Stimulated activated CD4-positive, alpha-beta T cell treated with anti-CD3 and anti-CD28 coated beads, Interleukin-4, amount 100 ng/mL, for 1 hour (primary cell): Measurements from ENCODE around the gene TERB1.

ENCODE experiments used
- DNase-seq: peaks from one replicate; pipeline ENCODE4 v3.0.0-alpha.2; 2020

Gene TERB1, protein sequence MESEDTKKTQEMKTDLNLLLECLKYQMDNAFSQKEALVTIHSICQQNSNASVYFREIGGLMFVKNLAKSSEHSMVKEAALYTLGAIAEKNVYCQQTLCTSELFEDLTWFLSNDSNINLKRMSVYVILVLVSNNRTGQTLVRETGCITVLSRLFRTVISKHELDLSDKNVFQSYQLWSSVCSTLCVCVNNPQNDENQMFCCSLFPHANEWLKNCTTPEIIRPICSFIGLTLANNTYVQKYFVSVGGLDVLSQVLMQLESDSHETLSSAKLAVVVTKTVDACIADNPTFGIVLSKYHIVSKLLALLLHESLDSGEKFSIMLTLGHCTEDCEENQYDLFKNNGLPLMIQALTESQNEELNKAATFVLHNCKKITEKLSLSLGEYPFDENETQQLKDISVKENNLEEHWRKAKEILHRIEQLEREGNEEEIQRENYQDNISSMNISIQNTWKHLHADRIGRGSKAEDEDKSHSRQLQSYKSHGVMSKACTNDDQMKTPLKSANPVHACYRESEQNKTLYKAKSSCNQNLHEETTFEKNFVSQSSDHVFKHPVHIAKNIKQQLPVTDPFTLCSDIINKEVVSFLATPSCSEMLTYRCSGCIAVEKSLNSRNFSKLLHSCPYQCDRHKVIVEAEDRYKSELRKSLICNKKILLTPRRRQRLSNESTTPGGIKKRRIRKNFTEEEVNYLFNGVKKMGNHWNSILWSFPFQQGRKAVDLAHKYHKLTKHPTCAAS

DNA sequence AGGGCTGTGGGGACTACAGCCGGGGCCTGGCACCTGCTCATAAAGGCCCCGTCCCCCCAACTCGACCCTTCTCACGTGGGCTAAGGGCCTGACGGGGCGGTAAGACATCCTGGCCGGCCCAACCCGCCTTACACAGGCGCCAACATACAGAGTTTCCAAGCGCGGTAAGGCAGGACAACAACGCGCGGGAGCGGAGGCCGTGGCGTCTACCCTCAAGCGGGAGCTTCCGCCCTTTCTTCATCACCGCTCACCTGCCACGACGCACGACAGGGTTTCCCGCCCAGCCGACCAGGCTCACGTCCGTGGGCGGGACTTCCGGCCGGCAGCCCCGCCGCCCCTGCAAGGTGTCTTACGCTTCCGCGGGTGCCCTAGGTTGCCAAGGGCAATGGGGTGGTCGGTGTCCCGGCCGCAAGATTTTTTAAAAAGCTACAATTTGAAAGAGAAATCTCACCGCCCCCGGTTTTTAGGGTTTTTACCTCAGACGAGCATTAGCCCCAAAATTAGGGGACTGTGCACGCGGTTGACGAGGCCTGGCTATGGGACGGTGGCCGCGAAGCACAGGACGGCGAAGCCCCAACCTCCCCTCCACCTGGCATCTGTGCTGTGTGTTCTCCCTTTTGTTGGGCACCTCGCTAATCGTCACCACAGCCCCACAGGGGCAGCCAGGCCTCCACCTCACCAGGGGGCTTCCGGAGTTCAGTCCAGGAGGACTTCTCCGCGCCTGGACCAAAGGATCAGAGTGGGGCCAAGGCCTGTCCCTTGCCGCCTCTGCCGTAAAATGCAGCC is at the start of gene TERB1:
TSS of gene TERB1 (minus strand) at position 265 of the 786 bp plus-strand sequence. CDS start 4,786 bp downstream, outside the sequence.
- no peak for DNase-seq

DNA sequence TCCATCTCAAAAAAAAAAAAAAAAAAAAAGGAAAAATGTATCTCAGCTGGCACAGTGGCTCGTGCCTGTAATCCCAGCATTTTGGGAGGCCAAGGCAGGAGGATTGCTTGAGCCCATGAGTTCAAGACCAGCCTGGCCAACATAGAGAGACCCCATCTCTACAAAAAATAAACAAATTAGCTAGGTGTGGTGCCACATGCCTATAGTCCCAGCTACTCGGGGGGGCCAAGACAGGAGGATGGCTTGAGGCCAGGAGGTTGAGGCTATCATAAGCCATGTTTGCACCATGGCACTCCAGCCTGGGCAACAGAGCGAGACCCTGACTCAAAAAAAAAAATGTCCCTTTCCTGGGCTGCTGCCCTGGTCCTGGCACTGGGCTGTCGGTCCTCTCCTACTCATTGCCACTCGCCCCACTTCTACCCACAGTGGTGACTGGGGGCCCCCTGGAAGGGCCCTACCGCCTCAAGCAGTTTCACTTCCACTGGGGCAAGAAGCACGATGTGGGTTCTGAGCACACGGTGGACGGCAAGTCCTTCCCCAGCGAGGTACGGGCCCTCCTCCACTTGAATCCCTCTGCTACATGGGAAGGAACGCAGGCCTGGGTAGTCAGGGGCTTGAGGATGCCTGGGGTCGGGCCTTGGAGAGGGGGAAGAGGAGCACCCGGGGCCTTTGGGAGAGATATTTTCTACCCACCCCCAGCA is 48.9 kb upstream of the TERB1 start:
- no peak for DNase-seq

DNA sequence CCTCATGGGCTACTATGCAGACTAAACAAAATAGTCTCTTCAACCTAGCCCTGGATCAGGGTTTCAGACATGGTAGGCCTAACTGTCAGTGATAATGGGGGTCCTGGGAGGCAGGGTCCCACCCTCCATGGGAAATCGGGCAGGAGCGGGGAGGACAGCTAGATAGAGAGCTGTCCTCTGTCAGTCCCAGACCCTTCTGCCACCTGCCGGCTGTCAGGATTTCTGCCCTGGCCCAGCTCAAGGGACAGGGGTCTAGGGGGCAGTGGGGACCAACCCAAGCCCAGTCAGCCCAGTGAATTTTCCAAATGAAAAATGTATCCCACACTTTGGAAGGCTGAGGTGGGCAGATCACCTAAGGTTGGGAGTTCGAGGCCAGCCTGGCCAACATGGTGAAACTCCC is 48.2 kb upstream of the TERB1 start:
- no peak for DNase-seq

DNA sequence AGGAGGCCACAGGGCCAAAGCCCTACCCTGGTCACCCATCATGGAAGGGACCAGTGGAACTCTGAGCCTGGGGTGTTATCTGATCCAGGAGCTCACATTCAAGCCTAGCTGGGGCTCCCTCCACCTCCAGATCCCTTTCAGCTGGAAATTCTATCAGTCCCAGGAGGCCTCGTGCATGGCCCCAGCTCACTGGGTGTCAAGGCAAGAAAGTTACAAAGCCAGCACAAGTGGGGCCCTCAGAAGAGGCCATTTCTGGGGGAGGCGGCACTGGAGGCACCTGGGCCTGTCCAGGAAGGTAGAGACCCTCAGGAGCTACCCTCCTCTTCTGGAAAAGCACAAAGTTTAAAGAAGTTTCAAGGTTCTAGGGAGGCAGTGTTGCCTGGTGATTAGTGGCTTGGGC is 47.6 kb upstream of the TERB1 start:
- no peak for DNase-seq

DNA sequence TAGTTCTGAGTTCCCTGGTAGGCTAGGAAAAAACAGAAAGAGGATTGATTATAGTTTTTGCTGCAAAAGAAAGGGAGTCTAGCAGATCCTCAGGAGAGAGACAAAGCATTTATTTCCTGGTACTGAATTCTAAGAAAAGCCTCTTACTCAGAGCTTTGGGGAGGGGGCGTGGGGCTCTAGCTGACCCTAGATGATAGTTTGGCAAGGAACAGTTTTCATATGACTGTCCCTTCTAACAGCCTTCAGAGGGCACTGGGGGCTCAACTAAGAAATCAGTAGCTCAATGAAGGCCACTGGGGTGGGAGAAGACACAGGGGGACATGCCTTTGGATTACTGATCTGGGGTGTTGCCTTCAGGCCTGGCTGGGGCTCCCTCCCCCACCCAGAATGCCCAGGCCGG is 46.8 kb upstream of the TERB1 start:
- DNase-seq = no peak

DNA sequence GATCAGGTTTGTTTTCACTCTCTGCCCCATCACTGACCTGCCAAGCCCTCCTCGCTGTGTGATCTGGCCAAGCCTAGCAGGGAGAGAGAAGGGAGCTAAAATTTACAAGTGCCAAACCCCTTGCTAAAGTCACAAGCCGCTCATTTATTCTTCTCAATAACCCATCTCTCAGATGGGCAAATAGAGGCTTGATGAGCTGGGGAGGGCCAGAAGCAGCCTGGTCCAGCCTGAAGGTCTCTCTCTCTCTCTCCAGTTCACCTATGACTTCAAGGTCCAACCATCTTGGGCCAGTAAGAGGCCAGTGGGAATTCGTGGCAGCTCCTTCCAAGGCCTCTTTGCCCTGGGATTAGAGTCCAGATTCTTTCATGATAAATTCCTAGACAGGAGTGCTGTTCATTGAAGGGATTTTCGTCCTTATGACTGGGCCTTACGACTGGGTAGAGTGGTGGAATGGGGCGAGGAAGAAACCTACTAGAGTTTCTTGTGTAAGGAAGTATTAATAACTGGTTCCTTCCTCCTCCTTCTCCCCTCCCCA is 46.2 kb upstream of the TERB1 start:
- no peak for DNase-seq

DNA sequence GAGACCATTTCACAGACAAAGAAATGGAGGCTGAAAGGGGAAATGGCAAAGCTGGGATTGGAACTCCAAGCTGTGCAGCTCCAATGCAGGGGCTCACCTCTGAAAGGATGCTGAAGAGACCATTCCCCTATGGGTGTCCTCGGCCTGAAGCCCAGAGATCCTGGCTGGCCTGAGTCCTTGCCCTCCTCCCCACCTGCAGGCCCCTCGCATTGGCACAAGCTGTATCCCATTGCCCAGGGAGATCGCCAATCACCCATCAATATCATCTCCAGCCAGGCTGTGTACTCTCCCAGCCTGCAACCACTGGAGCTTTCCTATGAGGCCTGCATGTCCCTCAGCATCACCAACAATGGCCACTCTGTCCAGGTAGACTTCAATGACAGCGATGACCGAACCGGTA is 45.4 kb upstream of the TERB1 start:
- no peak for DNase-seq

DNA sequence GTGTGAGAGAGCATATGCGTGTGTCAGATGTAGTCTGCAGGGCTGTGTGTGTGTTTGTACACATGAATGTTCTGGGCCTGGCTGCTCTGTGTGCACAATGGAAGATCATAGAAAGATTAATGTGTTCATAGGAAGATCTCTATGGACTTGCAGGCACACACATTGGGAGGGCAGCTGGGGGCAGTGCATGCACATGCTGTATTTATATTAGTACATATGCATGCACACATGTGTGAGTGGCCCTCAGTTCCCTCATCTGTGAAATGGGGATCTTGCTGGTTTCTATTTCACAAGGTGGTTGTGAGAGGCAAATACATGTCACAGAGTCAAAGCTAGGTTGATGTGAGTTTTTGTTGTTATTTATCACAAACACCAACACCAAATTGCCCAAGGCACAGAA is 44.9 kb upstream of the TERB1 start:
- no peak for DNase-seq

DNA sequence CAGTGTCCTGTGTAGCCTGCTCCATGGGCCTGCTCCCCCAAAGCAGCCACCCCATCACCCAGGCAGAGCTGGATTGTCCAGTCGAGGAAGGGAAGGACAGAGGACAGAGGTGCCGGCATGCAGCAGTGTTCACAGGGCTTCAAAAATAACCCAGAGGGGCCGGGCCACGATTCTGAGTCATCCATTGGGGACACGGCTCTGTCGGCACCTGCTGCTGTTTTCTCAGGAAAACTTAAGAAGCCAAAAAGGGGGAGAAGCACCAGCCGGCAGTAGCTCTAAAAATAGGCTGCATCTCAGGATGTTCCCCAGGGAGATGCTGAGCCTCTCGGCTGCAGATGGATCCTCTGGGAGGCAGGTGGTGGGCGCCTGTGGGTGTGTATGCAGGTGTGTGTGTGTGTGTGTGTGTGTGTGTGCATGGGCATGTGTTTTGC is 44.4 kb upstream of the TERB1 start:
- DNase-seq = no peak

DNA sequence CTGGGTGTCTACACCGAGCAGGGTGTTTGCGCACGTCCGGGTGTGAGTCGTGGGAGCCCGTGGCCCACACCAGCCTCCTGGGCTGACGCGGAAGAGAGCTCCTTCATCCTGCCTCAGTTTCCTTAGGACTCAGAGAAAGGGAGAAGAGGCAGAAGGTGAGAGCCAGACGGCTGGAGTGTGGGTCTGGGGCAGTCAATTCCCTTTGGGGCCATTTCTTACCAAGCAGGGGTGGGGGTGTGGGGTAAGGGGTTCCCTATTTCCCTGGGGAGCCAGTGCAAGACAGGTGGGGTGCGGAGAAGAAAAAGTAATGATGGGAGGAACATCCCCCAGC is 43.7 kb upstream of the TERB1 start:
- DNase-seq = no peak

DNA sequence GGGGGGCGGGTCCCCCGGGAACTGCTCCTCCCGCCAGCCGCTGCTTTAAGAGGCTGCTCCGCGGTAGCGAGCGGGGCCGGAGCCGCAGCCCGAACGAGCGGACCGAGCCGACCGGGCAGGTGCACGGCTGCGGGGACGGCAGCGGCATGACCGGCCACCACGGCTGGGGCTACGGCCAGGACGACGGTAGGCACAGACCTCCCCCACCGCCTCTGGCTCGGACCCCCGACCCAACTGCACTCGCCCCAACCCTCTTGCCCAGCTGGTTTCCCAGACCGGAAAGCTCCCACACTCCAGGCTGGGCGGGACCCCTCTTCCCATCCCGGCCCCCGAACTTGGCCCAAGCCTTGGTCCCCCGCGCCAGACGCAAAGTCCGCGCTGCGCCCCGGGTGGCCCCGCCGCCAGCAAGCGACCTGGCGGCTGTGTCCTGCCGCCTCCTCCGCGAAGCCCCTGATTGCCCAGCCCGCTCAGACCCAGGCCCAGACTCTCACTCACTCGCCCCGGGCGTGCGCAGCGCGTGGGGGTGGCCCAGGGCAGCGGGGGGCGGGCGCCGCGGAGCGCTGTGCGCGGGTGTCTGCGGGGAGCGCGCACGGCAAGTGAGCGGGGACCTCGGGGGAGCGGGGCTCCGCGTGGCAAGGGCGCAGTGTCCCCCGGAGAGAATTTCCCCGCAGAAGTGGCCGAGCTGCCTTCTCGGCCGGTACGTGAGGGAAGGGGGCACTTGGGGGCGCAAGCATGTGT is 43.1 kb upstream of the TERB1 start, which contains the start of gene CA7:
TSS of gene CA7 (plus strand) at position 73 of the 738 bp plus-strand sequence. CDS start at position 147, 74 bp downstream.
- DNase-seq = no peak

DNA sequence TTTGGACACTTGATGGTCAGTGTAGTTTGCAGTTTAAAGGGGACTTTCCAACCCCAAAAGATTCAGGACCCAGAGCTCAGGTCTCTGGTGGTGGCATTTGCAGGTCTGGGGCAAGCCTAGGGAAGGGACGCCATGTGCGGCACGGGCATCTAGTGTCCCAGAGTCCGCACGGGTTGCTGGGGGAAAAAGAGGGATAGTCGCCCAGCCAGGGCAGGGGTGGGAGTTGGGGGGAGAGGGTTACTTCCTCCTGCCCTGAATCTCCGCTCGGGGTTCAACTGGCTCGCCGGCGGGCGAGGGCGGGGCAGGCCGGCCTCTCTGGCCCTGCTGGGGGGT is 42.6 kb upstream of the TERB1 start:
- no peak for DNase-seq

DNA sequence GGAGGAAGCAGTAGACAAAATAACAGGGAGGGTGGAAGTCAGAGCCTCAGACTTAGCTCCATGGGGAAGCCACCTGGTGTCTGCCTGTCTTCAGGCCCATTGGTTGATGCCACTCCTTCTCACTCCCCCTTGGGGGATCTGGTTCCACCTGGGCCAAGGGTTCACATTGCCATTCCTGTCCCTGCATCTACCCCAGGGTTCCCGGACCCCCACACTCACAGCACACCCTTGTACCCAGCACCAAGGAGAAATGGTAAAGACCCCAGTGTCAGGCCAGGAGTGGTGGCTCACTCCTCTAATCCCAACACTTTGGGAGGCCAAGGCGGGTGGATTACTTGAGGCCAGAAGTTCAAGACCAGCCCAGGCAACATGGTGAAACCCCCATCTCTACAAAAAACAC is 41.8 kb upstream of the TERB1 start:
- no peak for DNase-seq

DNA sequence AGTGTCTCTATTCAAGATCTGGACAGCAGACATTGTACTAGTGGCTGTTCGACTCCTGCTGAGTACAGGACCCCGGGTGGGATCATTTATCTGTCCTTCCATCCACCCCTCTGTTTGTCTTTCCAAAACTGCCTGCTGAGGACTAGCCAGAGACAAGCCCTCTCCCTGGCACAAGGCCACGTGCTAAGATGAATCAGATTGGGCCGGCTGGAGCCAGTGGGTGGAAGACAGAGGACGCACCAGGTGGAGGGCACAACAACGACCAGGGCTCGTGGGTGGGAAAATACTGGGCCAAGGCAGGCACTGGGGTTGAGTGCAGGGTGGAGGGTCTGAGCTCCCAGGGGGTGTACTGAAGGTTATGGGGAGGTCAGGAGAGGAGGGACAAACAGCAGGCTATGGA is 41.4 kb upstream of the TERB1 start:
- DNase-seq = no peak

DNA sequence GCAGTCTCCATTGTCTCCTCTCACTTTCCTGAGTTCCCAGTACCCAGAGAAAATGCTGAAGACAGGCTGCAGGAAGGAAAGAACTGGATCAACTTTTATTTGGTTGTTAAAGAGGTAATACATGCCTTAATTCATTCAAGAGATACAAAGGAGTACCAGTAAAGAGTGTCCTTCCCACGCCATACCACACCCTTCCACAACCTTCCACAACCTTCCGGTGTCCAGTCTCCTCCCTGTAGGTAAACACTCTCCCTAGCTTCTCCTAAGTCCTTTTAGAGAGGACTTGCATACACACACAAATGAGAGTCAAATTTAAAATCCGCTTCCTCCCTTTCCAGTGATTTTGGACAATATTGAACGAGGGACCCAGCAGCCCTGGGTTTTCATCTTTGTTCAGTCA is 40.0 kb upstream of the TERB1 start:
- DNase-seq = no peak

DNA sequence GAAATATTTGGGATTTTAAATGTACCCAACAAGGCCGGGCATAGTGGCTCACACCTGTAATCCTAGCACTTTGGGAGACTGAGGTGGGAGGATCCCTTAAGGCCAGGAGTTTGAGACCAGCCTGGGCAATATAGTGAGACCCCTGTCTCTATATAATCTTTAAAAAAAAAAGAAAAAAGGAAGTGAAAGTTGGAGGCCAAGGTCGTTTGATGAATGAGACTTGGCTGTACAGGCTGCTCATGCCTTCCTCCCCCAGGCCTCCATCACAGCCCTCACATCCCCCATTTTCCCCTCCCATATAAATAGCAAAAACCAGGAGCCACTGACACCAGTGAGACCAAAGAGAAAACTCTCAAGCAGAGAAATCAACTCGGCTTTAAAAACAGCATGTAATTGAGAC is 39.5 kb upstream of the TERB1 start:
- DNase-seq = no peak

DNA sequence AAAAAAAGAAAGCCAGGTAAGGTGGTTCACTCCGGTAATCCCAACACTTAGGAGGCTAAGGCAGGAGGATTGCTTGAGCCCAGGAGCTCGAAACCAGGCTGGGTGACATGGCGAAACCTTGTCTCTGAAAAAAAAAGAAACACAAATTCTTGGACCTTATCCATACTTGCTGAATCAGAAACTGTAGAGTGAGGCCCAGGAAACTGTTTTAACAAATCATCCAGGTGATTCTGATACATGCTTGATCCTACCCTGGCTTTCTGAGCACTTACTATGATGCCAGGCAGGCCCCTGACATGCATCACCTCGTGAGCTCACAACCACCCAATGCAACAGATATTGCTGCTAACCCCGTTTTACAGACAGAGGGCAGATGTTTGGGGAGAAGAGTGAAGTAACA is 33.4 kb upstream of the TERB1 start:
- DNase-seq = no peak

DNA sequence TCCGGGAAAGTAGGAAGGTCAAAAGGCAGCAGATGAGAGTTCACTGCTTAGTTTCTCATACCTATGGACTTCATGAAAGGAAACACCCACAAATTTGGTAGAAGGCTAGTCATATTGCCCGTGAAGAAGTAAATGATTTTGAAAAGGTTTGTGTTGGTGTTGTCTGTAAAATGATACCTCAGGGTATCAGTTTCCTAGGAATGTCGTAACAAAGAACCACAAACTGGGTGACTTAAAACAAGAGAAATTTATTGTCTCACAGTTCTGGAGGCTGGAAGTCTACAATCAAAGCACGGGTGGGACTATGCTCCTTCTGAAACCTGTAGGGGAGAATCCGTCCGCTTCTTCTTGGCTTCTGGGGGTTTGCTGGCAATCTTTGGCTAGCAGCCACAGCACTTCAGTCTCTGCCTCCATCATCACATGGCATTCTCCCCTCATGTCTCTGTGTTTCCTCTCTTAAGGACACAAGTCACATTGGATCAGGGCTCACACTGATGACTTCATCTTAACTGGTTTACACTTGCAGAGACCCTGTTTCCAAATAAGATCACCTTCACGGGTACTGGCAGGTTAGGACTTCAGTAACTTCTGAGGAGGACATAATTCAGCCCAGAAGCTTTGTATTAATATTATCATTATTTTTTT is 31.4 kb upstream of the TERB1 start:
- DNase-seq = no peak

DNA sequence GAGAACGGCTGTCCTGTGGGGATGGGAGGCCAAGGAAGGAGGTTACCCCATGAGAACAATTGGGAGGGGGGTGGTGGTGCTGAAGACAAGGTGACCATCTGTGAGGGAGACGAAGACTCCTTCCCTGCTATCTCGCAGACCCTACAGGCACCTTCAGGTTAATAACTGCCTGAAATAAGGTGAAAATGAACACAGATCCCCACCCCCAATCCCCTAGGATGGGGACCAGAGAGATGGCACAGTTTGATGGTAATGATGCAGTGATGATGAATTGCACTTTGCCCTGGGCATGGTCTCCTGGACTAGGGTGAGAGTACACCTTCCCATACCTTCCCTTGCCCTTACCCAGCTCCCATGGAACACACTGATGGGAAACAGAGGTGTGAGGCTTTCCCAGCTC is 30.8 kb upstream of the TERB1 start:
- no peak for DNase-seq

DNA sequence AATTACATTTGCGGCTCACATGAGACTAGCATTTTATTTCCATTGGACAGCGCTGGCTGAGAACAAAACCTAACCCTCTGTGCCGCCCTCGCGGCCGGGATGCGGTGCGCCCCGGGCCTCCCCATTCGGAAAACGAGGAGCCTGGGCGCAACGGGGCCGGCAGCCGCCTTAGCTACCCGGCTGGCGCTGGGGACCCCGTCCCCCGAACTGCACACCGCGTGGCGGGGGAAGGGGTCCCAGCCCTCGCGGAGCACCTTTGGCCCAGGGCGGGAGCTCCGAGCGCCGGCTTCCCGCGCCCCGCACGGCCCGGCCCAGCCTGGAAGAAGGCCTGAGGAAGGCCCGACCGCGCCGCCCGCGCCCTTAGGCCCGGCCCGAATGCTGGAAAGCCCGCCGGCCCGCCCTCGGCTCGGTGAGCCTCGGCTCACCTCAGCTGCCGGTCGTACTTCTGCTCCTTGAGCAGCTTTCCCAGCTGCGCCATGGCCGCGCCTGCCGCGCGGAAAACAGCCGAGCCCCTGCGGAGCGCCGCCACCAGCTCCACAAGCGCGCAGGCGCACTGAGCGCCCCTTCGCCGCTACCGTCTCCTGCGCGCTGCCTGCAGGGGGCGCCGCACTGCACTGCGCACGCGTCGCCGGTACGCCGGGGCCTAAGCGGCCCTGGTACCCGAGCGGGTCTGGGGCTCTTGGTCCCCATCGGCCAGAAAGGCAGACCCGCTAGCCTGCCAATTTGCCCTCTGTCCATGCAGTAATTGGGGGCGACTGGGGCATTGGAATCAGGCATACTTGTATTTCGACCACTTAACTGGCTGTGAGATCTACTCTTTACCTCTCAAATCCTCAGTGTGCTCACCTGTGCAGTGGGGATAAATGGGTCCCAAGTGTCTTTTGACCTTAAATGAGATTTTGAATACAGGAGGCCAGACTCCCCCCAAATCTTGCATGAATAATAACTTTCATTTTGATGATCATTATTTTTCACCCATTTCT is 29.3 kb upstream of the TERB1 start, which contains the start of gene NAE1:
TSS of gene NAE1 (minus strand) at position 555 of the 983 bp plus-strand sequence. CDS start at position 478, 77 bp downstream.
- peak; percentile 90 for DNase-seq
